ENCODE data around the gene IPCEF1. TPM values are rescaled to one million over a fixed set of nuclear protein-coding genes. Genes with fewer than 3 reads are reported as not detected.

IPCEF1 gene
- total and polyA plus RNA-seq, 2 experiments from 2014 or later, result not detected

- no peak for TF ChIP-seq EZH2 (IDR thresholded peaks at IDR 0.05; ENCODE audit: insufficient read depth, poor library complexity, severe bottlenecking)
- TF ChIP-seq EZH2phosphoT487 (IDR thresholded peaks at IDR 0.05; ENCODE audit: insufficient read depth, low read depth), result no peak
- Histone ChIP-seq H3K27me3 (replicated peaks; ENCODE audit: insufficient read depth) (no peaks in the 10 kb centered on the region), H4K20me1 (ENCODE audit: insufficient read depth) (no peaks in the 10 kb centered on the region), H3K4me2 (ENCODE audit: unreplicated experiment) (no peak overlapping the region), H3K4me3 (no peak overlapping the region), H3K79me2 (ENCODE audit: insufficient read depth) (no peaks in the 10 kb centered on the region), H3K4me1 (ENCODE audit: insufficient read depth) (no peaks in the 10 kb centered on the region), H2AFZ (no peak overlapping the region), H3K9me2 (ENCODE audit: insufficient read depth) (no peaks in the 10 kb centered on the region), H3F3A (ENCODE audit: insufficient read depth) (no peaks in the 10 kb centered on the region), H3K9ac (no peak overlapping the region), H3K36me3 (ENCODE audit: low read depth) (no peaks in the 10 kb centered on the region), H3K27ac (no peak overlapping the region), H3K9me3 (ENCODE audit: low read depth) (no peaks in the 10 kb centered on the region)
- no peak for DNase-seq
- WGBS, 2 experiments (ENCODE audit: low coverage in 1 of 2, low lambda C conversion rate in 2 of 2, missing lambda C conversion rate in 2 of 2), result 55 to 58% methylated on average over 2 of the region's 2 CpGs
- in situ Hi-C loops (cut with MboI), result no loop called here
These were observed 17.4 kb upstream of the IPCEF1 start for GRCh38 chr6:154373971-154374370.

GRCh38 chr6:154371281-154371680 is 14.7 kb upstream of the IPCEF1 start:
- Histone ChIP-seq H3K27me3 (replicated peaks; ENCODE audit: insufficient read depth) (no peaks in the 10 kb centered on the region), H3K79me2 (ENCODE audit: insufficient read depth) (no peaks in the 10 kb centered on the region), H2AFZ (no peak overlapping the region), H3K36me3 (ENCODE audit: low read depth) (no peaks in the 10 kb centered on the region), H3K9me3 (ENCODE audit: low read depth) (no peaks in the 10 kb centered on the region), H3K4me1 (ENCODE audit: insufficient read depth) (no peaks in the 10 kb centered on the region), H3K4me3 (no peak overlapping the region), H3K9me2 (ENCODE audit: insufficient read depth) (no peaks in the 10 kb centered on the region), H3F3A (ENCODE audit: insufficient read depth) (no peaks in the 10 kb centered on the region), H4K20me1 (ENCODE audit: insufficient read depth) (no peaks in the 10 kb centered on the region), H3K9ac (no peak overlapping the region), H3K4me2 (ENCODE audit: unreplicated experiment) (no peak overlapping the region), H3K27ac (no peak overlapping the region)
- WGBS, 2 experiments (ENCODE audit: low coverage in 1 of 2, low lambda C conversion rate in 2 of 2, missing lambda C conversion rate in 2 of 2), result 76 to 82% methylated on average over 4 of the region's 4 CpGs
- in situ Hi-C loops (cut with MboI), result no loop called here
- no peak for TF ChIP-seq EZH2 (IDR thresholded peaks at IDR 0.05; ENCODE audit: insufficient read depth, poor library complexity, severe bottlenecking)
- TF ChIP-seq EZH2phosphoT487 (IDR thresholded peaks at IDR 0.05; ENCODE audit: insufficient read depth, low read depth), result no peak
- no peak for DNase-seq

- DNase-seq, result peak; percentile 57
- Histone ChIP-seq H3K4me1 (ENCODE audit: insufficient read depth) (no peaks in the 10 kb centered on the region), H3K4me2 (ENCODE audit: unreplicated experiment) (peak overlapping the region; percentile 37), H2AFZ (no peak overlapping the region), H3K9me3 (ENCODE audit: low read depth) (no peaks in the 10 kb centered on the region), H3K9me2 (ENCODE audit: insufficient read depth) (no peaks in the 10 kb centered on the region), H4K20me1 (ENCODE audit: insufficient read depth) (no peaks in the 10 kb centered on the region), H3K27ac (no peak overlapping the region), H3K4me3 (no peak overlapping the region), H3K36me3 (ENCODE audit: low read depth) (no peaks in the 10 kb centered on the region), H3K27me3 (replicated peaks; ENCODE audit: insufficient read depth) (no peaks in the 10 kb centered on the region), H3F3A (ENCODE audit: insufficient read depth) (no peaks in the 10 kb centered on the region), H3K79me2 (ENCODE audit: insufficient read depth) (no peaks in the 10 kb centered on the region), H3K9ac (no peak overlapping the region)
- TF ChIP-seq EZH2phosphoT487 (IDR thresholded peaks at IDR 0.05; ENCODE audit: insufficient read depth, low read depth), result no peak
- no peak for TF ChIP-seq EZH2 (IDR thresholded peaks at IDR 0.05; ENCODE audit: insufficient read depth, poor library complexity, severe bottlenecking)
- 7 to 13% methylated on average over 4 of the region's 4 CpGs for WGBS, 2 experiments (ENCODE audit: low coverage in 1 of 2, low lambda C conversion rate in 2 of 2, missing lambda C conversion rate in 2 of 2)
- in situ Hi-C loops (cut with MboI), result no loop called here
These were observed 13.9 kb upstream of the IPCEF1 start for GRCh38 chr6:154370545-154370944.

GRCh38 chr6:154367839-154368695 is 11.5 kb upstream of the IPCEF1 start:
- no peaks in the 10 kb centered on the region for H3F3A ChIP-seq (ENCODE audit: insufficient read depth)
- H3K9me2 ChIP-seq (ENCODE audit: insufficient read depth), result no peaks in the 10 kb centered on the region
- WGBS, 2 experiments (ENCODE audit: low coverage in 1 of 2, low lambda C conversion rate in 2 of 2, missing lambda C conversion rate in 2 of 2), result 80 to 82% methylated on average over 9 of the region's 9 CpGs
- no peaks in the 10 kb centered on the region for H3K27me3 ChIP-seq (replicated peaks; ENCODE audit: insufficient read depth)
- no peak overlapping the region for H3K27ac ChIP-seq
- no peak overlapping the region for H3K4me3 ChIP-seq
- H3K4me2 ChIP-seq (ENCODE audit: unreplicated experiment), result no peak overlapping the region
- H3K4me1 ChIP-seq (ENCODE audit: insufficient read depth), result no peaks in the 10 kb centered on the region
- no peaks in the 10 kb centered on the region for H3K9me3 ChIP-seq (ENCODE audit: low read depth)
- TF ChIP-seq EZH2phosphoT487 (IDR thresholded peaks at IDR 0.05; ENCODE audit: insufficient read depth, low read depth) (no peak), EZH2 (IDR thresholded peaks at IDR 0.05; ENCODE audit: insufficient read depth, poor library complexity, severe bottlenecking) (no peak)
- no peak for DNase-seq
- in situ Hi-C loops (cut with MboI), result no loop called here
- no peaks in the 10 kb centered on the region for H3K36me3 ChIP-seq (ENCODE audit: low read depth)
- H4K20me1 ChIP-seq (ENCODE audit: insufficient read depth), result no peaks in the 10 kb centered on the region
- no peak overlapping the region for H2AFZ ChIP-seq
- H3K9ac ChIP-seq, result no peak overlapping the region
- H3K79me2 ChIP-seq (ENCODE audit: insufficient read depth), result no peaks in the 10 kb centered on the region

Measured in GM23248 (cell line).